ENCODE results near the gene HRNR. TPM values are rescaled to one million over a fixed set of nuclear protein-coding genes. Genes with fewer than 3 reads are reported as not detected.
A peak's percentile ranks its signal among the peaks of the same experiment; 100 is the strongest.

The HRNR gene
- total and polyA plus RNA-seq, 4 donors: 0.04 TPM; not detected in 3

DNA sequence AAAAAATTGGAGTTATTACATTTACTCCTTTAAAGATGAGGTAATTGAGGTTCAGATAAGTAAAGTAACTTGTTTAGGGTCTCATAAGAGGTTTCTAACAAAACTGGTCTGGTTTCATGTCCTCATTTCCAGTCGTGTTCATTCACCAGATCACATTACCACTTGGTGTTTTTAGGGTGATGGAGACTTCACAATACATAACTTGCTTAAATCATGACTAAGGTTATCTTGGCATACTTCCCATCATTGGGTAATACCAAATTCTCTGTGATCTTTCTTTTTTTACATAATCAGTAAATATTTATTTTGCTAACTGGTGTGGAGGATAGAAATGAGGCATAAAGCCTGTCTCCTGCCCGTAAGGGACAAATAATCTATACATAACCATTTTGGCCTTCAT lies 33.4 kb downstream of the HRNR start:
- WGBS: 25% methylated on average over 2 of the region's 2 CpGs
- Histone ChIP-seq H3K27me3 (ENCODE audit: control insufficient read depth in 4 of 4, insufficient read depth in 4 of 4, low read length in 3 of 4) (no peaks in the 10 kb centered on the region), H3K36me3 (ENCODE audit: control insufficient read depth in 4 of 4, insufficient read depth in 3 of 4, low read depth in 1 of 4, low read length in 3 of 4) (no peaks in the 10 kb centered on the region), H3K9ac (ENCODE audit: low read depth in 1 of 2, low read length in 2 of 2) (no peak overlapping the region), H3K4me1 (ENCODE audit: control insufficient read depth in 4 of 4, insufficient read depth in 4 of 4, low read length in 3 of 4) (peaks cover 0 to 25% (median 19%) of the 10 kb centered on the region in 4 donors), H3K9me3 (ENCODE audit: control insufficient read depth in 4 of 4, low read length in 3 of 4) (no peaks in the 10 kb centered on the region), H3K4me3 (ENCODE audit: low read depth in 1 of 3, low read length in 3 of 3) (no peak overlapping the region), H3K27ac (ENCODE audit: low read depth in 1 of 2, low read length in 2 of 2) (no peak overlapping the region)
- no peak for TF ChIP-seq TAF1 (conservative IDR thresholded peaks at IDR 0.05)
- no peak for TF ChIP-seq FOXA1 (IDR thresholded peaks at IDR 0.05)
- TF ChIP-seq YY1 (IDR thresholded peaks at IDR 0.05): no peak
- TF ChIP-seq JUND (IDR thresholded peaks at IDR 0.05): peak in 1 of 2 donors; percentile 57
- TF ChIP-seq GABPA (IDR thresholded peaks at IDR 0.05 in 1 of 2, conservative IDR thresholded peaks at IDR 0.05 in 1 of 2): no peak
- TF ChIP-seq, protein P1, sequence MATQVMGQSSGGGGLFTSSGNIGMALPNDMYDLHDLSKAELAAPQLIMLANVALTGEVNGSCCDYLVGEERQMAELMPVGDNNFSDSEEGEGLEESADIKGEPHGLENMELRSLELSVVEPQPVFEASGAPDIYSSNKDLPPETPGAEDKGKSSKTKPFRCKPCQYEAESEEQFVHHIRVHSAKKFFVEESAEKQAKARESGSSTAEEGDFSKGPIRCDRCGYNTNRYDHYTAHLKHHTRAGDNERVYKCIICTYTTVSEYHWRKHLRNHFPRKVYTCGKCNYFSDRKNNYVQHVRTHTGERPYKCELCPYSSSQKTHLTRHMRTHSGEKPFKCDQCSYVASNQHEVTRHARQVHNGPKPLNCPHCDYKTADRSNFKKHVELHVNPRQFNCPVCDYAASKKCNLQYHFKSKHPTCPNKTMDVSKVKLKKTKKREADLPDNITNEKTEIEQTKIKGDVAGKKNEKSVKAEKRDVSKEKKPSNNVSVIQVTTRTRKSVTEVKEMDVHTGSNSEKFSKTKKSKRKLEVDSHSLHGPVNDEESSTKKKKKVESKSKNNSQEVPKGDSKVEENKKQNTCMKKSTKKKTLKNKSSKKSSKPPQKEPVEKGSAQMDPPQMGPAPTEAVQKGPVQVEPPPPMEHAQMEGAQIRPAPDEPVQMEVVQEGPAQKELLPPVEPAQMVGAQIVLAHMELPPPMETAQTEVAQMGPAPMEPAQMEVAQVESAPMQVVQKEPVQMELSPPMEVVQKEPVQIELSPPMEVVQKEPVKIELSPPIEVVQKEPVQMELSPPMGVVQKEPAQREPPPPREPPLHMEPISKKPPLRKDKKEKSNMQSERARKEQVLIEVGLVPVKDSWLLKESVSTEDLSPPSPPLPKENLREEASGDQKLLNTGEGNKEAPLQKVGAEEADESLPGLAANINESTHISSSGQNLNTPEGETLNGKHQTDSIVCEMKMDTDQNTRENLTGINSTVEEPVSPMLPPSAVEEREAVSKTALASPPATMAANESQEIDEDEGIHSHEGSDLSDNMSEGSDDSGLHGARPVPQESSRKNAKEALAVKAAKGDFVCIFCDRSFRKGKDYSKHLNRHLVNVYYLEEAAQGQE (IDR thresholded peaks at IDR 0.05): no peak
- TF ChIP-seq, protein P2, sequence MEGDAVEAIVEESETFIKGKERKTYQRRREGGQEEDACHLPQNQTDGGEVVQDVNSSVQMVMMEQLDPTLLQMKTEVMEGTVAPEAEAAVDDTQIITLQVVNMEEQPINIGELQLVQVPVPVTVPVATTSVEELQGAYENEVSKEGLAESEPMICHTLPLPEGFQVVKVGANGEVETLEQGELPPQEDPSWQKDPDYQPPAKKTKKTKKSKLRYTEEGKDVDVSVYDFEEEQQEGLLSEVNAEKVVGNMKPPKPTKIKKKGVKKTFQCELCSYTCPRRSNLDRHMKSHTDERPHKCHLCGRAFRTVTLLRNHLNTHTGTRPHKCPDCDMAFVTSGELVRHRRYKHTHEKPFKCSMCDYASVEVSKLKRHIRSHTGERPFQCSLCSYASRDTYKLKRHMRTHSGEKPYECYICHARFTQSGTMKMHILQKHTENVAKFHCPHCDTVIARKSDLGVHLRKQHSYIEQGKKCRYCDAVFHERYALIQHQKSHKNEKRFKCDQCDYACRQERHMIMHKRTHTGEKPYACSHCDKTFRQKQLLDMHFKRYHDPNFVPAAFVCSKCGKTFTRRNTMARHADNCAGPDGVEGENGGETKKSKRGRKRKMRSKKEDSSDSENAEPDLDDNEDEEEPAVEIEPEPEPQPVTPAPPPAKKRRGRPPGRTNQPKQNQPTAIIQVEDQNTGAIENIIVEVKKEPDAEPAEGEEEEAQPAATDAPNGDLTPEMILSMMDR (IDR thresholded peaks at IDR 0.05; ENCODE audit: low read depth, low read length, missing input control): no peak
- TF ChIP-seq, protein P3, sequence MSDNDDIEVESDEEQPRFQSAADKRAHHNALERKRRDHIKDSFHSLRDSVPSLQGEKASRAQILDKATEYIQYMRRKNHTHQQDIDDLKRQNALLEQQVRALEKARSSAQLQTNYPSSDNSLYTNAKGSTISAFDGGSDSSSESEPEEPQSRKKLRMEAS (IDR thresholded peaks at IDR 0.05): peak; percentile 51
- TF ChIP-seq, protein P4, sequence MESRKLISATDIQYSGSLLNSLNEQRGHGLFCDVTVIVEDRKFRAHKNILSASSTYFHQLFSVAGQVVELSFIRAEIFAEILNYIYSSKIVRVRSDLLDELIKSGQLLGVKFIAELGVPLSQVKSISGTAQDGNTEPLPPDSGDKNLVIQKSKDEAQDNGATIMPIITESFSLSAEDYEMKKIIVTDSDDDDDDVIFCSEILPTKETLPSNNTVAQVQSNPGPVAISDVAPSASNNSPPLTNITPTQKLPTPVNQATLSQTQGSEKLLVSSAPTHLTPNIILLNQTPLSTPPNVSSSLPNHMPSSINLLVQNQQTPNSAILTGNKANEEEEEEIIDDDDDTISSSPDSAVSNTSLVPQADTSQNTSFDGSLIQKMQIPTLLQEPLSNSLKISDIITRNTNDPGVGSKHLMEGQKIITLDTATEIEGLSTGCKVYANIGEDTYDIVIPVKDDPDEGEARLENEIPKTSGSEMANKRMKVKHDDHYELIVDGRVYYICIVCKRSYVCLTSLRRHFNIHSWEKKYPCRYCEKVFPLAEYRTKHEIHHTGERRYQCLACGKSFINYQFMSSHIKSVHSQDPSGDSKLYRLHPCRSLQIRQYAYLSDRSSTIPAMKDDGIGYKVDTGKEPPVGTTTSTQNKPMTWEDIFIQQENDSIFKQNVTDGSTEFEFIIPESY (IDR thresholded peaks at IDR 0.05): peak; percentile 41
- no peak for TF ChIP-seq EGR1 (IDR thresholded peaks at IDR 0.05; ENCODE audit: low read depth in 2 of 2)
- no peak for TF ChIP-seq RAD21 (IDR thresholded peaks at IDR 0.05)
- no peak for TF ChIP-seq HNF4G (IDR thresholded peaks at IDR 0.05)
- peak in 1 of 2 donors; percentile 31 for TF ChIP-seq HNF4A (conservative IDR thresholded peaks at IDR 0.05)
- TF ChIP-seq, protein P5, sequence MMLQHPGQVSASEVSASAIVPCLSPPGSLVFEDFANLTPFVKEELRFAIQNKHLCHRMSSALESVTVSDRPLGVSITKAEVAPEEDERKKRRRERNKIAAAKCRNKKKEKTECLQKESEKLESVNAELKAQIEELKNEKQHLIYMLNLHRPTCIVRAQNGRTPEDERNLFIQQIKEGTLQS (IDR thresholded peaks at IDR 0.05): no peak
- no peak for TF ChIP-seq SP1 (IDR thresholded peaks at IDR 0.05)
- peak; percentile 34 for TF ChIP-seq FOXA2 (IDR thresholded peaks at IDR 0.05)
- peak in 1 of 2 donors; percentile 45 for TF ChIP-seq RXRA (IDR thresholded peaks at IDR 0.05)
- DNase-seq (ENCODE audit: low spot score): no peak

Data from liver (tissue), 9 donors.